GM18873 (cell line): ENCODE results near the gene CHSY1.
"Not testable (repeated sequence)": the region's sequence is repeated elsewhere in the genome, so short reads cannot be mapped to it uniquely, and the experiment has no call there.

Source experiments
- ATAC-seq: cut with Tn5 transposase; IDR thresholded peaks from one replicate; pipeline ENCODE4 v1.9.1; 2021; ENCODE audit warnings: mild to moderate bottlenecking, moderate library complexity, moderate number of reproducible peaks; ENCODE audit not compliant: unreplicated experiment, low FRiP score

CHSY1 gene

GRCh38 chr15:101251830-101252820, at the start of gene CHSY1:
Gene CHSY1 (minus strand): TSS chr15:101252048. CDS start chr15:101251456, 592 bp downstream.
- peak; percentile 68 for ATAC-seq

GRCh38 chr15:101296418-101297405, 44.9 kb upstream of the CHSY1 start:
- ATAC-seq: no peak

GRCh38 chr15:101295607-101296161, 43.8 kb upstream of the CHSY1 start:
- no peak for ATAC-seq

DNA sequence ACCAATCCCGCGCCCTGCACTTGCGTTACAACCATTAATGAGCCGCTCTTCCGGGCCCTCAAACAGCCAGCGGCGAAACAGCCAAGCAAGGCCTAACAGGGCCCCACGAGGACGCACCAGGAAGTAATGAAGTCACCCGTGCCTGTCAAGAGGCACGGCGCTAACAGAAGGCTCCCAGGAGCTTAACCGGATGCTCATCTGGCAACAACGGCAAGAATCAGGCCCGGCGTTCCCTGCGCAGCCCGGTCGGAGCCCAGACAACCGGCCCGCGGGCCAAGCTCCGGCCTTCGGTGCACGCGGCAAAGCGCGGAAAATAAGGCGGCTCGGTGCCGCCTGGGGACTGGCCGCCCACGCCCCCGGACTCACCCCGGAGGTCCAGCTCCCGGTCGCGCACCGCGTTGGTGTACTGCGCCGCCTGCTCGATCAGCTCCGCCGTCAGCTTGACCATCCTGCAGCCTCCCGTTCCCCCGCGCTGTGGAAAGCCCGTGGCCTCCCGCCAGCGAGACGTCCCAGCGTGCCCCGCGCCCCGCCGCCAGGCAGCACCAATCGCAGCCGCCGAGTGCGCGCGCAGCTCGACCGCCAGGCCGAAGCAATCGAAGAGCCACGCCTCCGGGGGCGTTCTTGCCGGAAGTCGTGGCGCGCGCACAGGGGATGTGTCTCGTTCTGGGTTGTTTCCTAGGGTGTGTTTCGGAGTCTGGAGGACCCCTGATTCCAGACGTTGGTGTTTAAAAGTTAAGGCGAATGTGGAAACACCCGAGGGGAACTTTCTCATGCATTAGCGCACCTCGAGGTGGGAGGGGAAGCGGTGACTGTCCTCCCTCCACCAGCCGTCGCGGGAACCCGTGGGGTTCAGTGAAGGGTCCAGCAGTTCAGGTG, 43.1 kb upstream of the CHSY1 start, which contains the start of gene SNRPA1:
TSS of gene SNRPA1 (minus strand) at position 518 of the 876 bp plus-strand sequence. CDS start at position 448, 70 bp downstream.
- peak; percentile 66 for ATAC-seq

DNA sequence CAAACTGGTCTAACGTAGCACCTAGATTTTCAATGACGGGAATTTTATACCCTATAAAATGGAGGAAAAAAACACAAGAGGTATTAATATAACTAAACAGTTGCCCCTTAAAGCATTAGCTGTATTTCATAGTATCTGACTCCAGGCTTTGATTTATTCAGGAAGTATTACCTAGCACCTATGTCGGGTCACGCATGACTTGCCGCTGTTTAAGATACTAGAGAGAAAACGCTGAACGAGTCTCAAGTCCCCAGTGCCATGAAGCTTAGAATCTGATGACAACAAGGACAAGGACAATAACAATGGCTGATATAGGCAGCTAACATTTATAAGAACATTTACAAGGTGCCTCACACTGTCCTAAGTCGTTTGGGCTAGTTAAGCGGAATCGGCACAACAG, 41.3 kb upstream of the CHSY1 start:
- ATAC-seq: no peak

- no peak for ATAC-seq
Measured at GRCh38 chr15:101288905-101289513, 37.2 kb upstream of the CHSY1 start.

- ATAC-seq: not testable (repeated sequence)
Measured at GRCh38 chr15:101287342-101287741, 35.5 kb upstream of the CHSY1 start.

- ATAC-seq: no peak
Measured at GRCh38 chr15:101286471-101287114, 34.7 kb upstream of the CHSY1 start.

DNA sequence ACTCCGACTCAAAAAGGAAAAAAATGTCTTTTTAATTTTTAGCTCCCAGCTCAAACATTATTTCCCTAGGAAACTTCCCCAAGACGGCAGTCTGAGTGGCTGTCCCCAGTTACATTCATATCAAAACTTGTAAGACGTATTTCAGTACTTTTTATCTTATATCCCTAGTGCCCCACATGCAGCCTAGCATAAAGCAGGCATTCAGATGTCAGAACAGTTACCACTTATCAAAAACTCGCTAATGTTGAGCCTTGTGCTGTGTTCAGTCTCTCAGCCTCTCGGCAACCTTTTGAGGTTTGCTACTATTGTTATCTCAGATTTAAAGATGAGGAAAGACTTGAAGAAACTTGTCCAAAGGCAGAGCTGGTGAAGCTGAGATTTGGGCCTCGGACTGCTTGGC, 32.1 kb upstream of the CHSY1 start:
- no peak for ATAC-seq

DNA sequence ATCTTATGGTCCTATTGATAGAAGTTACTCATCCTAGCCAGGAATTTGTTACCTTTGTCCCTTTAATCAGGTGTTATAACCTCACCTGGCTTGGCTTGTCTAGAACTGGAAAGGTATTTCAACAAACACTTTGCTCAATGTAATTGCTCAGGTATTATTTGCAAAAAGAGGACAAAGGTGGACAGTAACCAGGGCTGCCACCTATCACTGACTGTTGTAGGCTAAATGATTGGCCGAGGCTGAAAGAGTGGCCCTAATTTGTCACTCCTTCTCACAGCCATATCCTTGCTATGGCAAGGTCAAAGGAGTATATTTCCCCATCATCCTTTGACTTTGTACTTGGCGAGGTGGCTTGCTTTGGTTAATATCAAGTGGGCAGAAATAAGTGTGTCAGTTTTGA, 28.2 kb upstream of the CHSY1 start:
- ATAC-seq: no peak

GRCh38 chr15:101277943-101278564, 26.2 kb upstream of the CHSY1 start:
- no peak for ATAC-seq

DNA sequence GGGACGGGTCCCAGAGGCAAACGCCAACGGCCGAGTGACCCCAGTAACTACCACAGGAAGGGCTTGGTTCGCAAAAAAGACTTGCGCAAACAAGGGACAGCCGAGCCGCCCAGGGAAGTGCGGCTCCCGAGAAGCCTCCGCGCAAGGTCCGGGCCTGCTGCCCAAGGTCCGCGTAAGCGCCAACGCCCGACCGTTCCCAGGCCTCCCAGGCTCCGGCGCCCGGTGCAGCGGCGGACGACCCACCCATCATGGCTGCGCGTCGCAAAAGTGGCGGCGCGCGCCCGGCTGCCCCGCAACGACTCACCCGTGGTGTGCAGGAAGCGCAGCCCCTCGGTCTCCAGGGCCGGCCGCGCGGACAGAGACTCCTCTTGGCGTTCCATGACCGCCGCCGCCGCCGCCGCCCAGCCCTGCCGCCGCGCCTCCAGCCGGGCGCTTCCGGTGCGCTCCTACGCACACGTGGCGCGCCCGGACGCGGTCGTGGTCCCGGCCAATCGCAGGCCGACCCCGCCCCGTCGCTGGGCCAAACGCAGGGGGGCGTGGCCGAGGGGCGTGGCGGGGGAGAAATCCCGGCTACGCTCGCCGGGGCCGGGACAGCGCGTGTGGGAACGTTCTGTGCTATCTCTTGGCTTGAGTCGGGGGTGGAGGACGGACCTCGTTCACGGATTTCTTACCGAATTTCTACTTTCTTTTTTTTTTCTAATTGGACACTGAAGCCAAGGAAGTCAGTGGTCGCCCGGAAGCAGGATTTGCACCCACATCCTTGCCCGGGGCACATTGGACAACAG, 25.4 kb upstream of the CHSY1 start, which contains the start of gene SELENOS:
TSS of gene SELENOS (minus strand) at position 448 of the 785 bp plus-strand sequence. CDS start at position 380, 68 bp downstream.
- peak; percentile 52 for ATAC-seq

GRCh38 chr15:101276501-101277037, 24.7 kb upstream of the CHSY1 start:
- ATAC-seq: no peak

- no peak for ATAC-seq
Measured at GRCh38 chr15:101275018-101275417, 23.2 kb upstream of the CHSY1 start.

DNA sequence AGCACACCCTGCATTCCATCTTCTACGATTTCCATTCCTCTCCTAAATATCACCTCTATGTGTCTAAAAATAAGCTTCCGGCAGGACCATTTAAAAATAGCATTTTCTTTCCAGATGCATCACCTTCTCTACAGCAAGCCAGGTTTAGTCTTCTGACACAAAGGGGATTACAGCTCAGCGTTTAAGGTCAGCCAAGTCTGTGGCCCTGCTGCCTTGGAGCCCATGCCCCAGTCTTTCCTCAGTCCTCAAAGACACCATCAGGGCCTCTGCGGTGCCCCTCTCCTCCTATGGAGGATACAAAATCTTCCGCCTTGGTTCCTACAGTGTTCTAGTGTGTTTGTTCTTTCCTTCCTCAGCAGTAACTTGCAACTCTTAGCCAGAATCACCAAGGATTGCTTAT, 21.7 kb upstream of the CHSY1 start:
- ATAC-seq: no peak

DNA sequence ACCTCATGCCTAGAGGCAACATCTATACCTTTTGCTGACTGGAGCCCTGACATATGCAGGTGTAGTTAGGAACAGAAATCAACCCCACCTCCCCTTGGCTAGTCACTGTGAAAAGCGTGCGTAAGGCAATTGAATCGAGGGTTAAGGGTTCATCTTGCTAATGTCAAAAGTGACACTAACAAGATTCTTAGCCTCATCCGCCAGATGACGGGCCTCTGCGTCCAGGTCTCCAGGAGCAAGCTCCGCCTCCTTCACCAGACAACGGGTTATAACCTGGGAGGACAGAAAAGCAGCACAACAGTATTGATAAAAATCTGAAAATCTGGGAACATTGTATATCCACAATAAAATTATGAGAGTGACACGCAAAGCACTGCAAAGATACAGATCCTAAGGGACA, 20.7 kb upstream of the CHSY1 start:
- ATAC-seq: no peak
